HG02884 (cell line): Measurements from ENCODE around the gene NR2C2.

Experiments used
- ATAC-seq: cut with Tn5 transposase; IDR thresholded peaks from one replicate; pipeline ENCODE4 v1.9.1; 2021; ENCODE audit warnings: mild to moderate bottlenecking, moderate library complexity; ENCODE audit not compliant: unreplicated experiment

The NR2C2 gene

DNA sequence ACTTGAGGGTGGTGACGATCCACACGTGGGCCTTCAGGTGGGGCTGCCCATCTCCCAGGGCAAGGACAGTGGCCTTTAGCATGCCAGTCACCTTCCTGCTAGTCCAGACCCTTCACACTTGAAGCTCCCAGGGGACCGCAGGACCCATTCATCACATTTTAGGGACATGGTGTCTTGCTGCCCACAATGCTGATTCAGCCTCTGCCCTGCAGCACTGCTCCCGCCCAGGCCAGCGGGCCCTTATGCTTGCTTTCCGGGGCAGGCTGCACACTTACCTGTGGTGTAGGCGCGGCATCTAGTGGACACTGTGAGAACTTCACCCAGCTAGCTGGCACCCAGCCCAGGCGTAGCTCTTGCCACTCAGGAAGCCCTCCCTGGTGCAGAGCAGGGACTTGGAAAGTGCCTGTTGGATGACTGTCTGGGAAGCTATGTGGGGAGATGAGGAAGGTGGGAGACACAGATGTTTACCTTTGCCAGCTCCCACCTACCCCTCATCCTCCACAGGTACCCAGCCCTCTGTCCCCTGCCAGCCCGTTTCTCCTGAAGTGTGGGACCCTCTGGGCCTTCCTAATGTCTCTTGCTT lies 26.3 kb upstream of the NR2C2 start:
- ATAC-seq: no peak

DNA sequence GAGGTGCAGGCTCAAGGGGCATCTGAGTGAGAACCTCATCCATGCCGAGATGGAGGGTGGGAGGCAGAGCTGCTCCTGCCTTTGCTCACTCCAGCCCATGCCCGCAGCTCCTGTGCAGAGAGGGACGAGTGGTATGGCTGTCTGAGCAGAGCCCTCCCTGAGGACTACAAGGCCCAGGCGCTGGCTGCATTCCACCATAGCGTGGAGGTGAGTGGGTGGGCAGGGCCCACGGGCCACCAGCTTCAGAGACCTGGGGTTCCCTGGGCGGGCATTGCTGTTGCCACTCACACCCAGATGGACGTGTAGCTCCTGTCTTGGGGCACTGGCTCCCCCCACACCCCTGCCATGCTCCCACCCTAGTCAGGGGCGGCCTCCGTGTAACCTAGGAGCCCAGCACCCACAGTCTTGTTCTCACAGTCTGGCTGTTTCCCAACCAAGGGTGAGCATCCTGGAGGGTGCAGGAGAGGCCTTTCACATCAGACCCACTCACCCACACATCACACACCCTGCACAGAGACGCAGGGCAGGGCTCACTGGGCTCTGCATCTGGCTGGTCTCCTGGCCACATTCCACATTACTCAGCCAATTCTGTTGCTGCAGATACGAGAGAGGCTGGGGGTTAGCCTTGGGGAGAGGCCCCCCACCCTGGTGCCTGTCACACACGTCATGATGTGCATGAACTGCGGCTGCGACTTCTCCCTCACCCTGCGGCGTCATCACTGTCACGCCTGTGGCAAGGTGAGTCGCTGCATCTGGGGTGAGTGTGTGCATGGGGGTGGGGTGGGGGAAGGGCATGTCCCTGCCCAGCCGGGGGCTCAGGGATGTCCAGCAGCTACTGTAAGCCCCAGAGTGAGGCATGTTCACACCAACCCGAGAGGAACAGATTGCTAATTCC lies 25.3 kb upstream of the NR2C2 start:
- no peak for ATAC-seq

DNA sequence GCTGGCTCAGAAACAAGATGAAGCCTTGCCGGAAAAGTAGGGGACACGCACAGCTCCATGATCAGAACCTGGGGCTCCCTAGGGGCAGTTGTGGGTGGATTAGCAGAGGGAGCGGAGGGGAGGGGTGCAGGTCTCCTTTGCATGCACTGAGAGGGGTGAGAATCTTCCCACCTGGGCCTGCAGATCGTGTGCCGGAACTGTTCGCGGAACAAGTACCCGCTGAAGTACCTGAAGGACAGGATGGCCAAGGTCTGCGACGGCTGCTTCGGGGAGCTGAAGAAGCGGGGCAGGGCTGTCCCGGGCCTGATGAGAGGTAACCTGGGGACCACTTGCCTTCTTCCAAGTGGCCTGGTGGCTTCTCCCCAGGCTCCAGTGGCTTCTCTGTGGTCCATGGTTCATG lies 24.5 kb upstream of the NR2C2 start:
- no peak for ATAC-seq

DNA sequence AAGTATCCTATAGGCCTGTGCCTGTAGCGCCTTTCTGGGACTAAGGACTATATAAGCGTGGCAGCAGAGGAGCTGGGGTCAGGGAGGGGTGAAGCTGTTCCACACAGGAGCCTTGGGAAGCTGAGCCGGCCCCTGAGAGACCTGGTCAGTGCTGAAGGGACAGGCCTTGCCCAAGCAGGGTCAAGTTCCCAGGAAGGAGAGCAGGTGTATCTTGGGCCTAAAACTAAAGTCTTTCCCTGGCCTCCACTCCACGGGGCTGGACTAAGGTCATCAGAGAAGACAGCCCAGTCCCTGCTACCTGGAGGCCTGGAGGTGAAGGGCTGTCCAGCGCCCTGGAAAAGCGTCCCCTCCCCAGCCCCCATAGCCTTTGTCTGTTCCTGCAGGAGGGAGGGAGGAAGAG lies 23.9 kb upstream of the NR2C2 start:
- no peak for ATAC-seq

DNA sequence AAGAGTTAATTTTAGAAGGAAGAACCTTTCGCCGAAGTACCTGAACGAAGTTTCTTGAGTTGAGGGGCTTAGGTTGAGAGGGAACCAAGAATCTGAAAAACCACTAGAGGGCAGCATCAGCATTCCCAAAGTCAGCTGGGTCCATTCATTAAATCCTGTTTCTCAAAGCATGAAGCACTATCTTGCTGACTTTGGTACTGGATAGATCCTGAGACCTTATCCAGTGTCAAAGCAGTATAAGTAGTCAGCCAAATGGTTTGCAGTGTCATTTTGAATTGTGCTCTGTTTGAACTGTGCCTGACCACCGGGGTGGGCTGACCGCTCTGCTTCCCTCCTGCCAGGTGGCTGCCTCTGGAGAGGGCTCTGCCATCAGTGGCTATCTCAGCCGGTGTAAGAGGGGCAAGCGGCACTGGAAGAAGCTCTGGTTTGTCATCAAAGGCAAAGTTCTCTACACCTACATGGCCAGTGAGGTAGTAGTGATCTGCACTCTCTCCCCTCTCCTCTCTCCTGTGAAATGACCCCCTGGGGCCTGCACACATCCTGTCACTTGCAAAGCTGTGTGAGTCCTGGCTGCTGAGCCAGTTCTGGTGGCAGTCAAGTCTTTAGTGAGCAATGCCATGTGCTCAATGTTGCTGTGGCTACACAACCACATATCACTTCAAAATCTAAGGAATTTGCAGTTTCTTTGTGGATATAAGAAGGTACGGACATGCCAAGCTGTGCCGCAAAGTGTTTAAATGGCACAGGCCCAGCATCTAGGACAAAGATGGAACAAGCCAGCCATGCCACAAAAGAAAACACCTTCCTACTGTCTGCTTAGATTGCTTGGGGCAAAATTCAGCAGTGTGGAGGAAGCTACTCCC lies 21.4 kb upstream of the NR2C2 start:
- no peak for ATAC-seq

DNA sequence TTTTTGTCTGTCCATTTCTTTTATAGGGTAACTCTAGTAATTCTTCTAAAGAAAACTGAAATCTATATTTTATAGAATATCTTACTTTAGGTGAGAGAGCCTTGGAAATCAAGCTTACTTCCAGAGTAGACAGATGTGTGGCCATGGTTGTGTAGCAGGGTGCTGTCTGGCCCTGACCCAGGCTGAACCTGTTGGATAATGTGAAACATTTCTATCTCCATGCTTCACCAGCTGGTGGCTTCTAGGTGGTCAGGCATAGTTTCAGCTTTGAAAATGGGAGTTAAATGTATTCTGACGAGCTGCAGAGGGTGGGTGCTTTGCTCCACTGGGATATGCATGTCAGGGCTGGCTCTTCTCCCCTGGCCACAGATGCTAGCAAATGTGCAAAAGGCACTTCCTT lies 20.8 kb upstream of the NR2C2 start:
- ATAC-seq: no peak

DNA sequence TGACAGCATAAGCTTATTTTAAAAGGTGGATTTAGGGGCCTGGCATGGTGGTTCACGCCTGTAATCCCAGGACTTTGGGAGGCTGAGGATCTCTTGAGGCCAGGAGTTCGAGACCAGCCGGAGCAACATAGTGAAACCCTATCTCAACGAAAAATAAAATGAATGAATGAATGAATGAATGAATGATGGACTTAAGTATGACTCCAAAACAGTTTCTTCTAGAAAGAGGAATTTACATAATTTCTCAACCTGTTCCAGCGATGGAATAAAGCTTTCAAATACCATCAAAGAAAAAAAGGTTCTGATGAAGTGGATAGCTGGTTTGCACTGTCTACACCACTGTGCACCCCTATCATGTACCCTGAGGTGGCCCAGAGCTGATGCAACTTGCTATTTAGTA lies 20.1 kb upstream of the NR2C2 start:
- no peak for ATAC-seq

DNA sequence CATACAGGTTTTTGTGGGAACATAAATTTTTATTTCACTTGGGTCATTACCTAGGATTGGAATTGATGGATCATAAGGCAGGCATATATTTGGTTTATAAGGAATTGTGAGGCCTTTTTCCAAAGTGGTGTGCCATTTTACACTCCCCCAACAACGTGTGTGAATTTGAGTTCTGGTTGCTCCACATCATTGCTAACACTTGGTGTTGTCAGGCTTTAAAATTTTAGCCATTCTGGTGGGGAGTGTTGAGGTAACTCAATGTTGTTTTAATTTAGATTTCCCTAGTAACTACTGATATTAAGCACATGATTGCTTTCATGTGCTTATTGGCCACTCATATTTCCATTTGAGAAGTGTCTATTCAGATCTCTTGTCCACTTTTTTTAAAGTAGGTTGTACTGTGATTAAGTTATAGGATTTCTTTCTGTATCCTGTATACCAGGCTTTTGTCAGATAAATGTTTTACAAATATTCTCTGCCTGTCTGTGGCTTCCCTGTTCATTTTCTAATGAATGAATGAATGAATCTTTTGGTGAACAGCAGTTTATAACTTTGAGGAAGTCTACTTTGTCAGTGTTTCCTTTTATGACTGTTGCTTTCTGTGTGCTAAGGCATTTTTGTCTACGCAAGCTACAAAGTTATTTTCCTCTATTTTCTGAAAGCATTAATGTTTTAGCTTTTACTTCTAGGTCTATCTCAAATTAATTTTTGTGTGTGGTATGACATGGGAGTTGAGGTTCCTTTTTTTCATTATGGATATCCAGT lies 17.9 kb upstream of the NR2C2 start:
- no peak for ATAC-seq

DNA sequence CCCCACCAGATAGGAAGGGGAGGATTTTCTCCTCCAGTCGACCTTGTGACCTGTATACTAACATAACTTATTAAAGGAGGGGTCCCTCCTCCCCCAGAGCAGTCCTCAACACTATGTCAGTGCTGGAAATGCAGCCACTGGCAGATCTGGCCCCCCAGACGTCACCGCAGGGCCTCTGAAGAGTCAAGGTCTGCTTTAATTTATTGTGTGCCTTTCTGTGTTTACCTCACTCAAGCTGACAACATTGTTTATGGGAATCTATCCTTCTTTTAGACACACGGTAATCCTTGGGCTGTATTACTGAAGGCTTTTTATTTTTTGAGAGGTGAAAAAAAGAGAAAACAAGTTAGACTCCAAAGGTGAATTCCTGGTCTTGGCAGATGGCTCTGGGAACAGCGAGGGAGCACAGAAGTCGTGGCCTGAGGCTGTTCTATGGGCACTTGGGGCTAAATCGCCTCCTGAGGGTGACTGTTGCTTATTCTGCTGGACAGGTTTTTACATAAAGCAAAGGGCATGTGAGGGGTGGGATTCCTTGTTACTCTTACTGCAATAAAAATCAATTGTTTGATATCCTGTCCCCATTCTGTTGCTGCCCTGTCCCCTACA lies 13.5 kb upstream of the NR2C2 start:
- ATAC-seq: no peak

DNA sequence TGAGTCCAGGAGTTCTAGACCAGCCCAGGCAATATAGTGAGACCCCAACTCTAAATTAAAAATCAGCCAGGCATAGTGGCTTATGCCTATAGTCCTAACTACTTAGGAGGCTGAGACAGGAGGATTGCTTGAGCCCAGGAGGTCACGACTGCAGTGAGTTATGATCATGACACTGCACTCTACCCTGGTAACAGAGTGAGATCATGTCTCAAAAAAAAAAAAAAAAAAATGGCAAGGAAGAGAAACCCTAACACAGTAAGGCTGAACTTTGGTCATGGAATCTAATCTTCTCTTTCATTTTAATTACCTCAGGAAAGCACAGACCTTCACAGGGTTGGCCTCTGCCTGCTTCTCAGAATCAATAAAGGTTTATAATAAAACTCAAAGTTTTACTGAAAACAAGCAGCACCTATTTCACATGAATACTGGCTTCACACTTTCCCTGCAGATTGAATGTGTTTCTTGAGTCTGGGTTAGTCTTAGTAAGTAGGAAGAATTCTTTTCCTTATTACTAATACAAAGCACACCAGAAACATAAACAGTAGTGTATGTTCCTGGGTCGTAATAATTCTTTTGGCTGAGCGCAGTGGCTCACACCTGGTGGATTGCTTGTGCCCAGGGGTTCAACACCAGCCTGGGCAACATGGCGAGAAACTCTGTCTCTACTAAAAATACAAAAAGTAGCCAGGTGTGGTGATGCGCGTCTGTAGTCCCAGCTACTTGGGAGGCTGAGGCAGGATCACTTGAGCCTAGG lies 11.6 kb upstream of the NR2C2 start:
- no peak for ATAC-seq

DNA sequence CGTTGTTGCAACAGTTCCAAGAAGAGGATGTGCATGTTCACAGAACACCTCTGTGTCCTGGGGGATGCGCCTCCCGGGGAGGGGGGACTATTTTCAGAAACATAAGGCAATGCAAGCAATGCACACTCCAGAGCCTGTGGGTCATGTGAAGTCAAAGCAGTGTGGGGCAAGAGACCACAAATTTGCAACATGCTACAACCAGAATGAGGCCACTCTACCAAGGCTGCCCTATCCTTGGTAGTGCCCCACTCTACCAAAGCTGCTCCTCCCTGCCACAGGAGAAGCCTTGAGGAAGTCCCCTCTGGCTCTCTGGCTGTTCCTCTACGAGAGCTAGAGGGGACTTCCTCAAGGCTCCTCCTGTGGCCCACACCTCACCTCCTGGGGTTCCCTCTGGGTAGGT lies 8.4 kb upstream of the NR2C2 start:
- no peak for ATAC-seq

DNA sequence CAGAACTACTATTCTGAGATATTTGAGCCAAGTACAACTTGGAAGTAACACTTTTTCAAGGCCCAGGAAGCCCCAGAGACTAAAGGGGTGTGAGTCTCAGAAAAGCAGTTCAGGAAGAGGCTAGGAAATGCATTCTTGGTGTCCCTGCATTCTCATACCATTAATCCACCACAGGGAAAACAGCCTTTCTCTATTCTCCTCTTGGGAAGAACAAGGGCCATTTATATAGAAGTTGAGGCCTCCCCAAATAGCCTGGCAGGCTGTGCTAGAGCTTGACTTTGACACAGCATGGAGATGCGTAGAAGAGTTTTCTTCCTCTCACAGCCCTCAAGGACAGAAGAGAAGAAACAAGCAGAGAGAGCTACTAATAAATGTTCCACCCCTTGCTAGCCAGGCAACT lies 5.5 kb upstream of the NR2C2 start:
- ATAC-seq: no peak

DNA sequence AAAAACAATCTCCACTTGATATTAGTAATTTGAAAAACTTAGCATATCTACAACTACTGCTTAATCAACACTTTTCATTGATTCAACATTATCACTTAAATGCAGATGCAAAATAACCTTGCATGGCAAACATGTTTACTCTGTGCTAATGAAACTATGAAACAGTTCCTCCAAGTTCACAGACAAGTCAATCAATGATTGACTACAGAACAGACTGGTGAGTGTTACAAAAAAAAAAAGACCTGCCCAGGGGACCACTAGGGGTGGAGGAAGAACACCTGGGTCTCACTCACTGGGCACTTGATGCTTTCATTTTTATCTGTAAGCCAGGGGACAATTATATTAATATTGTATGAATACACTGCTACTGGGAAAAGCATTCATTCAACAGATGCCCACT lies 4.3 kb upstream of the NR2C2 start:
- no peak for ATAC-seq

DNA sequence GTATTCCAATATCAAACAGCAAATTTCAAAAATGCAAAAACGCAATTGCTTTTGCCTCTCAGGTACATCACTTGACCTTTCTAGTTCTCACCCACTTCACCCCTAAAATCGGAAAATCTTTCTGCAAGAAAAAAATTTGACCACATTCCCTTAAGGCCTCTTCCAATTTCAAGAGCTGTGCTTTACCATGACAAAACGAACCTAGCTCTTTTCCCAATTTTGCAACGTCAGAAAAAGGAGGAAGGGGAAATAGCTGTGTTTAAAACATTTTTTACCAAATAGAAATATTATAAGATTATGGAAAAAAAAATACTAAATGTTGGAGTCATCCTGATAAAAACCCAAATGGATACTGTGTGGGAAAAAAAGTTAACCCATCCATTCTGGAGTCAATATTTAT lies 1.1 kb upstream of the NR2C2 start:
- no peak for ATAC-seq

DNA sequence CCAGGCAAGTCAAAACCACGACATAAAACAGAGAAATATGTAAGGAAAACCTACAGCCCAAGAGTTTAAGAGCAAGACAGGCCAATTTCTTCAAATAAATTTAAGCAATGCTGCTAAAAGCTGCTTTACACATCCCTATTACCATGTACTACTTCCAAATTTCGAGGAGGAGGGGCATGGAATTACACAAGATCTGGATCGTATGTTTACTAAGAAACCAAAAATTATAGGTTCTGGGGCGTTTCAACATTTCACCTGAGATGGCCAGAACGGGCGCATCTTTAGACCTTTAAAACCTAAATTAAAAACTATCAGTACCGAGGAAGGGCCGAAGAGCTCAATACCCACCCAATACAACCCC lies 664 bp upstream of the NR2C2 start:
- no peak for ATAC-seq

DNA sequence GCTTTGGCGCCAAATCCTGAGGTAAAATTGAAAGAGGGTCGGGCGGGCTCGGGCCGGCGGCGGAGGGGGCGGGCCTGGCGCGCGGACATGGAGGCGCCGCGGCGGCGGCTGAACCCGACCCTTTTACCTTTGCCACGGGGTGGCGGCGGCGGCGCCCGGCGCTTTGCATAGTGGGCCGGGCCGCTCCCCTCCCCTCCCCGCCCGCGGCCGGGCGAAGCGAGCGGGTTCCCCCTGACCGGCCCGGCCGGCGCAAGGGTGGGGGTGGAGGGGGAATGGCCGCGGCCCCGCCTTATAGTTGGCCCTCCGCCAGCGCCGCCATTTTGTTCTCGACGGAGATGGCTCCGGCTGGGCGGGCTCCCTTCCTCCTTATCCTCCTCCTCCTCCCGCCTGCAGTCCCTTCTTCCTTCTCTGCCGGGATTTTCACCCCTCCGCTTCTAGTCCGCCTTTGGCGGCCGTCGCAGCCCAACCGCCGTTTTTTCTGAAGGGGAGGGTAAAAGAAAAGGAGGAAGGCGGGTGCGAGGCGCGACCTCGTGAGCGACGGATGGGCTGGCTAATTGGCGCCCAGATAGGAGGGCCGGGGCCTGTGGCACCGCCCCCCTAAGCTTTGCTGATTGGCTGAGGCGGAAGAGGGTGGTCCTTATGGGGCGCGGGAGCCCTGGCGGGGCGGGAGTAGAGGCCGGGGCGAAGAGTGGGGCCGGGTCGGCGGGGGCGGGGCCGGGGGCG lies 664 bp downstream of the NR2C2 start:
- ATAC-seq: peak; percentile 84

DNA sequence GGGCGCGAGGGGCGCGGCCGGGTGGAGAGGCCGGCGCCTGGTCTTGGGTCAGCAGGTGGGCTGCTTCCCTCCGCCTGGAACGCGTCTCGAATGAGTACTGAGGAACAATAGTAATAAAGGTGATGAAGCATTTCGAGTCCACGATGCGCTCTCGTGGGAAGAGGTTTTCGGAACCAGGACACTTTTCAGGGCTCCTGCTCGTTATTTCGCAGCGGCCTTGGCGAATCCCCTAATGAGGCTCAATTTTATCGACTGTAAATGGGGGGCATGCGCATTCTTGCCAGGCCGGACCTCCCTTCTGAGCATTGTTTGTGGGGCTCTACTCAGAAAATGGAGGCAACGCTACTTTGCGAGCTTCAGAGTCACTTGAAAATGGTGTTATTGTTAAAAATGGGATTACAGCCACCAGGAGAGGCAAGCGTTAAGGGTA lies 1.2 kb downstream of the NR2C2 start:
- no peak for ATAC-seq

DNA sequence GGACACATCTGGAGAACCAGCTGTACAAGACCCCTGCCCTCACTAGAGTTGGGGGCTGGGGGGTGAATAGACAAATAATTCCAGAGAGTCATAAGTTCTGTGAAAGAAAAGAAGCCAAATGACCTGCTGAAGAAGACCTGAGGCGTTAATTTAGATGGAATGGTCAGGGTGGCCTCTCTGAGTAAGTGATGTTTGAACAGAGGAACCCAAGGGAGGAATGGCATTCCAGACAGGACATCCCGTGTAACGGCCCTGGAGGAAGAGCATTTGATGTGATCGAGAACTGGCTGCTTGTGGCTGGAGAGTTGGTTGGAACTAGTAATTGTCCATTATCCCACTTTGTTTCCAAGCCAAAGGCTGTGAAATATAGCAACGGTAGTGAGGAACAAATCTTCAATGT lies 1.7 kb downstream of the NR2C2 start:
- ATAC-seq: no peak

DNA sequence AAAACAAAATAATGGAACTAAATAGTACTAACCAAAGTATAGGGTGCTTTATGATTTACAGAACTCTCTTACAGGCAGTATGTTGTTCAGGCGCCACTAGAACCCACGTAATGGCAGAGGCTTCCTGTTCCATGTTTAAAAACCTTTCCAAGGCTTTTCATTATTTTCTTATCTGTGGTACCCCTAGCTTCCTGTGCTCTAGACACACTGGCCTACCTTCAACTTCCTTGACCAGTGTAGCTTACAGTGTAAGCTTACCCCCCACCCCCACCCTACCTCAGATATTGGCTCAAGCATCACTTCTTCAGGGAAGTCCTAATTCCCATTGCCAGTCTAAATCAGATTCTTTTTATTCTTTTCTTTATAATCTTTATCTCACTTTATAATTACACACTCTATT lies 2.9 kb downstream of the NR2C2 start:
- ATAC-seq: no peak
